HCT116 (cell line): Measurements from ENCODE around the gene ARID5A. TPM values are rescaled to one million over a fixed set of nuclear protein-coding genes. Genes with fewer than 3 reads are reported as not detected.

Experiments used
- ATAC-seq: fragments of 200-7000 bp; cut with Tn5 transposase; 2 replicates; pipeline ENCODE4 v1.9.1; 2020; ENCODE audit warnings: mild to moderate bottlenecking, moderate library complexity
- BruUV-seq: library from RNA; stranded (reverse); fragments of 400-500 nt; replicated peaks from 2 replicates; lab custom pipeline; 2021; lab: Mats Ljungman, UMichigan
- CTCF ChIA-PET: fragments of 300-600 bp; sonication (Branson Sonifier 250); formaldehyde crosslinking; loops from one replicate; lab custom pipeline; 2021; ENCODE audit warnings: antibody characterized with exemption; lab: Charles Lee
- POLR2A ChIA-PET: fragments of 300-600, 350-600 bp; sonication (Branson Sonifier 250); formaldehyde crosslinking; loops from one replicate; lab custom pipeline; 2021; ENCODE audit warnings: antibody characterized with exemption; lab: Charles Lee
- RAD21 ChIA-PET, 2 experiments: fragments of 300-600 bp; sonication (Branson Sonifier 250); formaldehyde crosslinking; loops; one replicate each; lab custom pipeline; 2023; ENCODE audit warnings: low total read pairs in 2 of 2; ENCODE audit not compliant: uncharacterized antibody in 2 of 2, unreplicated experiment in 2 of 2, low non-redundant PET in 1 of 2; lab: Charles Lee
- DNase-seq: peaks from one replicate; pipeline ENCODE4 v3.0.0-alpha.2; 2010; ENCODE audit warnings: low read depth, low spot score
- H2AFZ ChIP-seq: fragments of 200-600 bp; shearing (Covaris generic), sonication (generic); 2 replicates; pipeline ENCODE4 v1.6.1; 2017; ENCODE audit warnings: low read depth, mixed run types, mixed read lengths, antibody characterized with exemption, low read length; ENCODE audit not compliant: poor library complexity, severe bottlenecking
- H3K27ac ChIP-seq: 2 replicates; pipeline ENCODE4 v1.5.1; 2012; ENCODE audit warnings: low read depth, low read length
- H3K27me3 ChIP-seq: fragments of 200-600 bp; sonication (generic); 2 replicates; pipeline ENCODE4 v1.6.1; 2016; ENCODE audit warnings: mixed run types, low read length, mixed read lengths; ENCODE audit not compliant: insufficient read depth
- H3K36me3 ChIP-seq, 2 experiments: fragments of 200-500 bp in 1 of 2; fragments of 200-600 bp in 1 of 2; sonication (Bioruptor generic) in 1 of 2; sonication (generic) in 1 of 2; 2 replicates each; pipeline versions ENCODE4 v1.5.1 to v1.6.1; 2014 to 2016; ENCODE audit warnings: low read length in 2 of 2, inconsistent platforms in 1 of 2, mixed read lengths in 1 of 2, mixed run types in 1 of 2; ENCODE audit not compliant: insufficient read depth in 2 of 2, control insufficient read depth in 1 of 2
- H3K4me1 ChIP-seq, 2 experiments: fragments of 200-600 bp in 1 of 2; sonication (generic) in 1 of 2; 2 replicates each; pipeline versions ENCODE4 v1.5.1 to v1.6.1; 2012 to 2017; ENCODE audit warnings: low read length in 2 of 2, inconsistent platforms in 1 of 2, mild to moderate bottlenecking in 1 of 2, mixed read lengths in 1 of 2, mixed run types in 1 of 2, moderate library complexity in 1 of 2; ENCODE audit not compliant: insufficient read depth in 2 of 2, control insufficient read depth in 1 of 2
- H3K4me2 ChIP-seq: fragments of 200-600 bp; sonication (generic); 2 replicates; pipeline ENCODE4 v1.6.1; 2017; ENCODE audit warnings: mixed run types, low read length, mixed read lengths
- H3K4me3 ChIP-seq, 2 experiments: fragments of 200-600 bp in 1 of 2; sonication (generic) in 1 of 2; replicated peaks in 1 of 2; 2 replicates each; pipeline ENCODE4 v1.5.1; 2011 to 2016; ENCODE audit warnings: low read length in 2 of 2, control low read depth in 1 of 2, low read depth in 1 of 2, mild to moderate bottlenecking in 1 of 2, mixed read lengths in 1 of 2, mixed run types in 1 of 2
- H3K79me2 ChIP-seq: fragments of 200-600 bp; sonication (generic); 2 replicates; pipeline ENCODE4 v1.6.1; 2017; ENCODE audit warnings: mild to moderate bottlenecking, mixed run types, low read length, moderate library complexity, mixed read lengths; ENCODE audit not compliant: insufficient read depth
- H3K9ac ChIP-seq: fragments of 200-600 bp; sonication (generic); 2 replicates; pipeline ENCODE4 v1.6.1; 2016; ENCODE audit warnings: low read length, mixed read lengths
- H3K9me2 ChIP-seq: fragments of 200-600 bp; sonication (generic), shearing (Covaris generic); 2 replicates; pipeline ENCODE4 v1.6.1; 2017; ENCODE audit warnings: mixed run types, mild to moderate bottlenecking, moderate library complexity; ENCODE audit not compliant: insufficient read depth
- H3K9me3 ChIP-seq, 2 experiments: fragments of 200-500 bp in 1 of 2; fragments of 200-600 bp in 1 of 2; sonication (Bioruptor generic) in 1 of 2; sonication (generic) in 1 of 2; 2 replicates each; pipeline ENCODE4 v1.6.1; 2014 to 2017; ENCODE audit warnings: low read length in 2 of 2, mixed read lengths in 2 of 2, inconsistent platforms in 1 of 2, low read depth in 1 of 2, mild to moderate bottlenecking in 1 of 2, mixed run types in 1 of 2, moderate library complexity in 1 of 2; ENCODE audit not compliant: control insufficient read depth in 1 of 2, insufficient read depth in 1 of 2
- H4K20me1 ChIP-seq: fragments of 200-600 bp; sonication (generic), shearing (Covaris generic); 2 replicates; pipeline ENCODE4 v1.6.1; 2017; ENCODE audit warnings: mixed run types, mild to moderate bottlenecking, moderate library complexity; ENCODE audit not compliant: insufficient read depth
- JUND ChIP-seq: IDR thresholded peaks from 2 replicates; pipeline ENCODE4 v1.6.1; 2012
- POLR2A ChIP-seq: IDR thresholded peaks from 2 replicates; pipeline ENCODE4 v1.7.0; 2011; ENCODE audit warnings: borderline replicate concordance; ENCODE audit not compliant: insufficient read depth, insufficient read length; ENCODE audit errors: extremely low read depth
- REST ChIP-seq: IDR thresholded peaks from 2 replicates; pipeline ENCODE4 v1.6.1; 2012; ENCODE audit warnings: low read depth
- TCF7L2 ChIP-seq: IDR thresholded peaks from 2 replicates; pipeline ENCODE4 v1.7.0; 2011; ENCODE audit warnings: borderline replicate concordance, inconsistent platforms; ENCODE audit not compliant: insufficient read depth, insufficient read length; ENCODE audit errors: extremely low read depth
- ZNF274 ChIP-seq: fragments of 200-500 bp; sonication (Bioruptor generic); IDR thresholded peaks from 2 replicates; pipeline ENCODE4 v1.6.1; 2014; ENCODE audit warnings: mild to moderate bottlenecking, low read depth, low read length, inconsistent platforms
- intact Hi-C: fragments of 100-400 bp; cut with micrococcal nuclease; formaldehyde crosslinking; loops from 2 replicates; pipeline ENCODE4 v1.10.0; 2022
- total RNA-seq: library from RNA; stranded (reverse); gene quantifications from one replicate; pipeline ENCODE4 v1.2.1, GENCODE V29; 2021; ENCODE audit not compliant: unreplicated experiment
- TF ChIP-seq, protein P1 (sequence below), 3 experiments: fragments of 200-600 bp in 1 of 3; sonication (generic) in 1 of 3; IDR thresholded peaks in 2 of 3; conservative IDR thresholded peaks in 1 of 3; 2 replicates each; pipeline ENCODE4 v1.5.1; 2012 to 2017; ENCODE audit warnings: low read depth in 2 of 3, low read length in 2 of 3, antibody characterized with exemption in 1 of 3, borderline replicate concordance in 1 of 3, control low read depth in 1 of 3, mild to moderate bottlenecking in 1 of 3, mixed read lengths in 1 of 3, mixed run types in 1 of 3, moderate library complexity in 1 of 3; ENCODE audit not compliant: insufficient read depth in 1 of 3

The ARID5A gene
- total RNA-seq, 1 experiment from 2014 or later = 8.2 TPM

DNA sequence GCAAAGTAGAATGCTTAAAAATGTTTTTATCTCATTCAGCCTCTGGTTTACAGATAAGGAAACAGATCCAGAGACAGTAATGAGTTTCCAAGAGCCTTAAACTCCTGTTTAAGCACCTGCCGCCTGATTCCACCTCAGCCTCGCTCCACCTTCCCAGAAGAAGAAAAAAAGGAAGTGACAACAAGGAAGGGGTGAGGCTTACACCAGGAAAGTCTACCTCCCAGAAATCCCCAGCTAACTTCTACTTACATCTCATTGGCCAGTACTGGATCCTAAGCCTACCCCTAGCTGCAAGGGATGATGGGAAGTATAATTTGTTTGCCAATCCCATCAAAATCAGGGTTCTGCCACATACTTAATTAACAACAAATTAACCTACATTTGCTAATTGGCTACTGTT is 15.3 kb upstream of the ARID5A start (continued):
- TF ChIP-seq REST (no peak), POLR2A (no peak), TCF7L2 (no peak)

GRCh38 chr2:96522304-96523203 is 14.0 kb upstream of the ARID5A start:
- CTCF ChIA-PET = no interaction called here
- DNase-seq (no peak), ATAC-seq (no peak)
- Histone ChIP-seq H3K27ac (no peak overlapping the region), H3K27me3 (no peaks in the 10 kb centered on the region), H2AFZ (no peak overlapping the region), H3K9ac (no peak overlapping the region), H3K4me1 (no peaks in the 10 kb centered on the region), H4K20me1 (no peaks in the 10 kb centered on the region), H3K9me3 (no peaks in the 10 kb centered on the region), H3K79me2 (no peaks in the 10 kb centered on the region), H3K9me2 (no peaks in the 10 kb centered on the region), H3K4me3 (no peak overlapping the region), H3K4me2 (no peak overlapping the region), H3K36me3 (no peaks in the 10 kb centered on the region)
- RAD21 ChIA-PET = no interaction called here
- intact Hi-C loops = no loop called here
- POLR2A ChIA-PET = no interaction called here
- no peak for TF ChIP-seq ZNF274
- no peak for TF ChIP-seq JUND
- TF ChIP-seq, protein P1, sequence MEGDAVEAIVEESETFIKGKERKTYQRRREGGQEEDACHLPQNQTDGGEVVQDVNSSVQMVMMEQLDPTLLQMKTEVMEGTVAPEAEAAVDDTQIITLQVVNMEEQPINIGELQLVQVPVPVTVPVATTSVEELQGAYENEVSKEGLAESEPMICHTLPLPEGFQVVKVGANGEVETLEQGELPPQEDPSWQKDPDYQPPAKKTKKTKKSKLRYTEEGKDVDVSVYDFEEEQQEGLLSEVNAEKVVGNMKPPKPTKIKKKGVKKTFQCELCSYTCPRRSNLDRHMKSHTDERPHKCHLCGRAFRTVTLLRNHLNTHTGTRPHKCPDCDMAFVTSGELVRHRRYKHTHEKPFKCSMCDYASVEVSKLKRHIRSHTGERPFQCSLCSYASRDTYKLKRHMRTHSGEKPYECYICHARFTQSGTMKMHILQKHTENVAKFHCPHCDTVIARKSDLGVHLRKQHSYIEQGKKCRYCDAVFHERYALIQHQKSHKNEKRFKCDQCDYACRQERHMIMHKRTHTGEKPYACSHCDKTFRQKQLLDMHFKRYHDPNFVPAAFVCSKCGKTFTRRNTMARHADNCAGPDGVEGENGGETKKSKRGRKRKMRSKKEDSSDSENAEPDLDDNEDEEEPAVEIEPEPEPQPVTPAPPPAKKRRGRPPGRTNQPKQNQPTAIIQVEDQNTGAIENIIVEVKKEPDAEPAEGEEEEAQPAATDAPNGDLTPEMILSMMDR (IDR thresholded peaks at IDR 0.05 in 2 of 3, conservative IDR thresholded peaks at IDR 0.05 in 1 of 3; ENCODE audit: borderline replicate concordance in 1 of 3, insufficient read depth in 1 of 3, low read depth in 2 of 3, low read length in 2 of 3) = no peak
- BruUV-seq = no TSS peak
